K562 (cell line): ENCODE data around the gene NAA80. TPM values are rescaled to one million over a fixed set of nuclear protein-coding genes. Genes with fewer than 3 reads are reported as not detected.

Source experiments
- BRD9 ChIP-seq: fragments of 450-650 bp; IDR thresholded peaks from 2 replicates; pipeline ENCODE4 v1.6.1; 2018; ENCODE audit warnings: low read depth; ENCODE audit not compliant: partially characterized antibody
- CBX1 ChIP-seq: sonication (generic); IDR thresholded peaks from 2 replicates; pipeline ENCODE4 v1.6.1; 2016; ENCODE audit warnings: antibody characterized with exemption, low read depth, mild to moderate bottlenecking
- CC2D1A ChIP-seq: fragments of 450-650 bp; IDR thresholded peaks from 2 replicates; pipeline ENCODE4 v1.6.1; 2017; ENCODE audit warnings: mild to moderate bottlenecking
- NR2C2 ChIP-seq, 2 experiments: fragments of 200-800 bp in 1 of 2; sonication (Bioruptor generic) in 1 of 2; sonication (generic) in 1 of 2; formaldehyde crosslinking in 1 of 2; IDR thresholded peaks; 2 replicates each; pipeline versions ENCODE4 v1.6.1 to v1.8.0; 2016 to 2022; ENCODE audit warnings: mild to moderate bottlenecking in 1 of 2, missing compliant biosample characterization in 1 of 2, missing genetic modification characterization in 1 of 2, missing genetic modification reagents in 1 of 2
- POLR2AphosphoS2 ChIP-seq: IDR thresholded peaks from 2 replicates; pipeline ENCODE4 v1.6.1; 2012; ENCODE audit warnings: low read length, improper control_type of control experiment
- TRIM24 ChIP-seq, 2 experiments: fragments of 450-650 bp; IDR thresholded peaks; 2 replicates each; pipeline ENCODE4 v1.6.1; 2016
- ZBTB1 ChIP-seq: sonication (generic); formaldehyde crosslinking; IDR thresholded peaks from 2 replicates; pipeline ENCODE4 v1.8.1; 2023; ENCODE audit warnings: missing genetic modification reagents, low read depth, mild to moderate bottlenecking, borderline replicate concordance
- polyA plus RNA-seq, 8 experiments: library from polyadenylated mRNA; depleted of rRNA in 4 of 8; stranded (reverse) in 5 of 8; unstranded in 3 of 8; fragments of >200 nt; fragmentation: Nextera tagmentation in 2 of 8; fragmentation: Illumina TruSeq in 1 of 8; extraction: Ambion mirVana in 2 of 8; extraction: Trizol in 1 of 8; gene quantifications; 2 replicates each; pipeline versions ENCODE4 v1.2.1 to v1.2.3, GENCODE V29; 2011 to 2014; ENCODE audit warnings: inconsistent platforms in 1 of 8, missing spikeins in 1 of 8
- total RNA-seq, 7 experiments: library from RNA; depleted of rRNA in 6 of 7; stranded (reverse); fragments of >200 nt in 6 of 7; fragmentation: Illumina TruSeq in 2 of 7; extraction: Trizol in 2 of 7; gene quantifications; 2 replicates each; pipeline versions ENCODE4 v1.2.1 to v1.2.3, GENCODE V29; 2011 to 2021; ENCODE audit warnings: low replicate concordance in 1 of 7
- TF ChIP-seq, protein P1 (sequence below): fragments of 200-800 bp; sonication (Bioruptor generic); IDR thresholded peaks from 2 replicates; pipeline ENCODE4 v1.6.1; 2016; ENCODE audit warnings: missing genetic modification characterization, missing compliant biosample characterization
- TF ChIP-seq, protein P2 (sequence below): fragments of 250-450 bp; sonication (Bioruptor Pico); IDR thresholded peaks from 2 replicates; pipeline ENCODE4 v1.5.0; 2021; ENCODE audit warnings: mild to moderate bottlenecking, borderline replicate concordance
- TF ChIP-seq, protein P3 (sequence below): fragments of 450-650 bp; conservative IDR thresholded peaks from 2 replicates; pipeline ENCODE4 v1.6.1; 2016; ENCODE audit warnings: missing genetic modification characterization, low read depth, mild to moderate bottlenecking, control low read depth, missing compliant biosample characterization
- TF ChIP-seq, protein P4 (sequence below): fragments of 450-650 bp; IDR thresholded peaks from 2 replicates; pipeline ENCODE4 v1.6.1; 2014; ENCODE audit warnings: low read depth, mild to moderate bottlenecking, moderate library complexity, borderline replicate concordance
- TF ChIP-seq, protein P5 (sequence below): fragments of 200-400 bp; formaldehyde crosslinking; IDR thresholded peaks from 2 replicates; pipeline ENCODE4 v1.6.1; 2017; ENCODE audit warnings: mild to moderate bottlenecking, low read depth, low read length, moderate library complexity

NAA80 gene
- total and polyA plus RNA-seq, 9 of the 15 experiments (the other 6 are each of a cell fraction or from before 2014, with no cell fraction given) = 0.82 to 24.0 (median 8.6) TPM

DNA sequence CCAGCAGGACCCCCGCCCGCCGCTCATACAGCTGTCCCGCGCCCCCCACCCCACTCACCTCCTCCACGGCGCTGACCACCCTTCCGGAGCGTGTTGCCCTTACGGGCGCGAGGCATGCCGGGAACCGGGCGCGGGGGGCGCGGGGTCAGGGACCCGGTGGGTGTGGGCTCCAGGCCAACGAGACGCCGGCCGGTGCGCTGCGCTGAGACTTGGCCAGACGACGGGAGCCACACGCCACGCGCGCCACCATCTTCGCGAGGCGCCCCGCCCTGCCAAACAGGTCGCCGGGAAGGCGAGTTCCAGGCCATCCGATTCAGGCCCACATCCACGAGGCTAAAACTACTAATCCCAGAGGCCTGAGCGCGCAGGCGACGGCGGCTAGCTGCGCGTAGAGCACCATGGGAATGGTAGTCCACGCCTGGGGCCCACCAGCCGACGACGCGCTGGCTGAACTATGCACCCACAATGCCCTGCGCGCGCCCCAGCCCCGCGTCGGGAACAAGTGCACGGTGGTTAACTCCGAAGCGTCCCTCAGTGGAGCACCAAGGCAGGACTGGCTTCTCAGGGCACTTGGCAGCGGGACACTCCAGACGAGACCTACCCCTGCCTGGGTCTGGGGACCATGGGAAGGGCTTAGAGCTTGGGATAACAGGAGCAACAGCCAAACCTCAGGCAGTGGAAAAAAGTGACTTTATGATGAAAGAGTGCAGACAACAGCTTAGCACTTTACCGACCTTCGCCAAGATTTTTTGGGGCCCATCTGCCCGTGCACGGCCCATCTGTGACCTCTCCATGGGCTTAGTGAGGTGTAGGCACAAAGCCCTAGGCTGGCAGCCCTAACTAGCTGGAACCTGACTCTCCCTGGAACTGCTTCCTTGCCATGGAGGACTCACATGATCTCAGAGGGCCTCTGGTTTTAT is 6.8 kb downstream of the NAA80 start, which contains the start of gene IFRD2 (continued):
- TF ChIP-seq, protein P1, sequence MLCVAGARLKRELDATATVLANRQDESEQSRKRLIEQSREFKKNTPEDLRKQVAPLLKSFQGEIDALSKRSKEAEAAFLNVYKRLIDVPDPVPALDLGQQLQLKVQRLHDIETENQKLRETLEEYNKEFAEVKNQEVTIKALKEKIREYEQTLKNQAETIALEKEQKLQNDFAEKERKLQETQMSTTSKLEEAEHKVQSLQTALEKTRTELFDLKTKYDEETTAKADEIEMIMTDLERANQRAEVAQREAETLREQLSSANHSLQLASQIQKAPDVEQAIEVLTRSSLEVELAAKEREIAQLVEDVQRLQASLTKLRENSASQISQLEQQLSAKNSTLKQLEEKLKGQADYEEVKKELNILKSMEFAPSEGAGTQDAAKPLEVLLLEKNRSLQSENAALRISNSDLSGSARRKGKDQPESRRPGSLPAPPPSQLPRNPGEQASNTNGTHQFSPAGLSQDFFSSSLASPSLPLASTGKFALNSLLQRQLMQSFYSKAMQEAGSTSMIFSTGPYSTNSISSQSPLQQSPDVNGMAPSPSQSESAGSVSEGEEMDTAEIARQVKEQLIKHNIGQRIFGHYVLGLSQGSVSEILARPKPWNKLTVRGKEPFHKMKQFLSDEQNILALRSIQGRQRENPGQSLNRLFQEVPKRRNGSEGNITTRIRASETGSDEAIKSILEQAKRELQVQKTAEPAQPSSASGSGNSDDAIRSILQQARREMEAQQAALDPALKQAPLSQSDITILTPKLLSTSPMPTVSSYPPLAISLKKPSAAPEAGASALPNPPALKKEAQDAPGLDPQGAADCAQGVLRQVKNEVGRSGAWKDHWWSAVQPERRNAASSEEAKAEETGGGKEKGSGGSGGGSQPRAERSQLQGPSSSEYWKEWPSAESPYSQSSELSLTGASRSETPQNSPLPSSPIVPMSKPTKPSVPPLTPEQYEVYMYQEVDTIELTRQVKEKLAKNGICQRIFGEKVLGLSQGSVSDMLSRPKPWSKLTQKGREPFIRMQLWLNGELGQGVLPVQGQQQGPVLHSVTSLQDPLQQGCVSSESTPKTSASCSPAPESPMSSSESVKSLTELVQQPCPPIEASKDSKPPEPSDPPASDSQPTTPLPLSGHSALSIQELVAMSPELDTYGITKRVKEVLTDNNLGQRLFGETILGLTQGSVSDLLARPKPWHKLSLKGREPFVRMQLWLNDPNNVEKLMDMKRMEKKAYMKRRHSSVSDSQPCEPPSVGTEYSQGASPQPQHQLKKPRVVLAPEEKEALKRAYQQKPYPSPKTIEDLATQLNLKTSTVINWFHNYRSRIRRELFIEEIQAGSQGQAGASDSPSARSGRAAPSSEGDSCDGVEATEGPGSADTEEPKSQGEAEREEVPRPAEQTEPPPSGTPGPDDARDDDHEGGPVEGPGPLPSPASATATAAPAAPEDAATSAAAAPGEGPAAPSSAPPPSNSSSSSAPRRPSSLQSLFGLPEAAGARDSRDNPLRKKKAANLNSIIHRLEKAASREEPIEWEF (CRISPR knock-in tag) = peak; percentile 64; the same call in 1 of the 2 replicates
- TF ChIP-seq CC2D1A (no peak), POLR2AphosphoS2 (peak; percentile 81), TRIM24 (IDR thresholded peaks at IDR 0.05) (no peak), NR2C2 (CRISPR knock-in tag; IDR thresholded peaks at IDR 0.05) (peak; percentile 88), NR2C2 (tag; IDR thresholded peaks at IDR 0.05) (peak; percentile 91), CBX1 (no peak), BRD9 (no peak), ZBTB1 (CRISPR knock-in tag) (no peak)
- TF ChIP-seq, protein P2, sequence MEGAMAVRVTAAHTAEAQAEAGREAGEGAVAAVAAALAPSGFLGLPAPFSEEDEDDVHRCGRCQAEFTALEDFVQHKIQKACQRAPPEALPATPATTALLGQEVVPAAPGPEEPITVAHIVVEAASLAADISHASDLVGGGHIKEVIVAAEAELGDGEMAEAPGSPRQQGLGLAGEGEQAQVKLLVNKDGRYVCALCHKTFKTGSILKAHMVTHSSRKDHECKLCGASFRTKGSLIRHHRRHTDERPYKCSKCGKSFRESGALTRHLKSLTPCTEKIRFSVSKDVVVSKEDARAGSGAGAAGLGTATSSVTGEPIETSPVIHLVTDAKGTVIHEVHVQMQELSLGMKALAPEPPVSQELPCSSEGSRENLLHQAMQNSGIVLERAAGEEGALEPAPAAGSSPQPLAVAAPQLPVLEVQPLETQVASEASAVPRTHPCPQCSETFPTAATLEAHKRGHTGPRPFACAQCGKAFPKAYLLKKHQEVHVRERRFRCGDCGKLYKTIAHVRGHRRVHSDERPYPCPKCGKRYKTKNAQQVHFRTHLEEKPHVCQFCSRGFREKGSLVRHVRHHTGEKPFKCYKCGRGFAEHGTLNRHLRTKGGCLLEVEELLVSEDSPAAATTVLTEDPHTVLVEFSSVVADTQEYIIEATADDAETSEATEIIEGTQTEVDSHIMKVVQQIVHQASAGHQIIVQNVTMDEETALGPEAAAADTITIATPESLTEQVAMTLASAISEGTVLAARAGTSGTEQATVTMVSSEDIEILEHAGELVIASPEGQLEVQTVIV (CRISPR knock-in tag) = no peak
- TF ChIP-seq, protein P3, sequence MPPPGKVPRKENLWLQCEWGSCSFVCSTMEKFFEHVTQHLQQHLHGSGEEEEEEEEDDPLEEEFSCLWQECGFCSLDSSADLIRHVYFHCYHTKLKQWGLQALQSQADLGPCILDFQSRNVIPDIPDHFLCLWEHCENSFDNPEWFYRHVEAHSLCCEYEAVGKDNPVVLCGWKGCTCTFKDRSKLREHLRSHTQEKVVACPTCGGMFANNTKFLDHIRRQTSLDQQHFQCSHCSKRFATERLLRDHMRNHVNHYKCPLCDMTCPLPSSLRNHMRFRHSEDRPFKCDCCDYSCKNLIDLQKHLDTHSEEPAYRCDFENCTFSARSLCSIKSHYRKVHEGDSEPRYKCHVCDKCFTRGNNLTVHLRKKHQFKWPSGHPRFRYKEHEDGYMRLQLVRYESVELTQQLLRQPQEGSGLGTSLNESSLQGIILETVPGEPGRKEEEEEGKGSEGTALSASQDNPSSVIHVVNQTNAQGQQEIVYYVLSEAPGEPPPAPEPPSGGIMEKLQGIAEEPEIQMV = no peak
- TF ChIP-seq, protein P4, sequence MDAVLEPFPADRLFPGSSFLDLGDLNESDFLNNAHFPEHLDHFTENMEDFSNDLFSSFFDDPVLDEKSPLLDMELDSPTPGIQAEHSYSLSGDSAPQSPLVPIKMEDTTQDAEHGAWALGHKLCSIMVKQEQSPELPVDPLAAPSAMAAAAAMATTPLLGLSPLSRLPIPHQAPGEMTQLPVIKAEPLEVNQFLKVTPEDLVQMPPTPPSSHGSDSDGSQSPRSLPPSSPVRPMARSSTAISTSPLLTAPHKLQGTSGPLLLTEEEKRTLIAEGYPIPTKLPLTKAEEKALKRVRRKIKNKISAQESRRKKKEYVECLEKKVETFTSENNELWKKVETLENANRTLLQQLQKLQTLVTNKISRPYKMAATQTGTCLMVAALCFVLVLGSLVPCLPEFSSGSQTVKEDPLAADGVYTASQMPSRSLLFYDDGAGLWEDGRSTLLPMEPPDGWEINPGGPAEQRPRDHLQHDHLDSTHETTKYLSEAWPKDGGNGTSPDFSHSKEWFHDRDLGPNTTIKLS = peak; percentile 96
- TF ChIP-seq, protein P5, sequence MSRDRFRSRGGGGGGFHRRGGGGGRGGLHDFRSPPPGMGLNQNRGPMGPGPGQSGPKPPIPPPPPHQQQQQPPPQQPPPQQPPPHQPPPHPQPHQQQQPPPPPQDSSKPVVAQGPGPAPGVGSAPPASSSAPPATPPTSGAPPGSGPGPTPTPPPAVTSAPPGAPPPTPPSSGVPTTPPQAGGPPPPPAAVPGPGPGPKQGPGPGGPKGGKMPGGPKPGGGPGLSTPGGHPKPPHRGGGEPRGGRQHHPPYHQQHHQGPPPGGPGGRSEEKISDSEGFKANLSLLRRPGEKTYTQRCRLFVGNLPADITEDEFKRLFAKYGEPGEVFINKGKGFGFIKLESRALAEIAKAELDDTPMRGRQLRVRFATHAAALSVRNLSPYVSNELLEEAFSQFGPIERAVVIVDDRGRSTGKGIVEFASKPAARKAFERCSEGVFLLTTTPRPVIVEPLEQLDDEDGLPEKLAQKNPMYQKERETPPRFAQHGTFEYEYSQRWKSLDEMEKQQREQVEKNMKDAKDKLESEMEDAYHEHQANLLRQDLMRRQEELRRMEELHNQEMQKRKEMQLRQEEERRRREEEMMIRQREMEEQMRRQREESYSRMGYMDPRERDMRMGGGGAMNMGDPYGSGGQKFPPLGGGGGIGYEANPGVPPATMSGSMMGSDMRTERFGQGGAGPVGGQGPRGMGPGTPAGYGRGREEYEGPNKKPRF = no peak
